ENCODE results near the gene TYMP. TPM values are rescaled to one million over a fixed set of nuclear protein-coding genes. Genes with fewer than 3 reads are reported as not detected.
A peak's percentile ranks its signal among the peaks of the same experiment; 100 is the strongest.

Gene TYMP
- polyA plus RNA-seq, 1 donor (not counting 4 experiments of a cell fraction or from before 2014, with no cell fraction given): 25.5 TPM

- dilution Hi-C loops (cut with MboI; ENCODE audit: extremely low pct_ligation_motif_present, low sequenced_read_pairs): no loop called here
- no peaks in the 10 kb centered on the region for H4K20me1 ChIP-seq (ENCODE audit: control insufficient read depth, extremely low read depth, insufficient read depth, low read length)
- peaks cover 6 to 17% of the 10 kb centered on the region in 2 experiments for H3K36me3 ChIP-seq (ENCODE audit: control insufficient read depth in 2 of 2, extremely low read depth in 1 of 2, insufficient read depth in 2 of 2, low read length in 2 of 2)
- no peaks in the 10 kb centered on the region for H3K9me3 ChIP-seq (ENCODE audit: control insufficient read depth, low read depth, low read length)
- H3K9ac ChIP-seq (ENCODE audit: control insufficient read depth, extremely low read depth, insufficient read depth, low read length): no peak overlapping the region
- TF ChIP-seq CTCF (optimal IDR thresholded peaks at IDR 0.05 in 1 of 3, IDR thresholded peaks at IDR 0.05 in 1 of 3, conservative IDR thresholded peaks at IDR 0.05 in 1 of 3; ENCODE audit: extremely low read depth in 1 of 3, insufficient read depth in 2 of 3, low read length in 3 of 3) (peak in 2 of 3 experiments; percentile 9 to 13), EZH2 (IDR thresholded peaks at IDR 0.05; ENCODE audit: low read length) (no peak)
- no peak overlapping the region for H3K27ac ChIP-seq (ENCODE audit: control insufficient read depth, insufficient read depth, low read length)
- no peaks in the 10 kb centered on the region for H3K9me1 ChIP-seq (ENCODE audit: control insufficient read depth, extremely low read depth, insufficient read depth, low read length)
- no peaks in the 10 kb centered on the region for H3K27me3 ChIP-seq (ENCODE audit: control insufficient read depth, extremely low read depth, insufficient read depth, low read length)
- H3K4me2 ChIP-seq (ENCODE audit: control insufficient read depth, extremely low read depth, insufficient read depth, low read depth, low read length): no peak overlapping the region
- H3K4me3 ChIP-seq (ENCODE audit: control insufficient read depth in 2 of 3, extremely low read depth in 1 of 3, insufficient read depth in 2 of 3, low read depth in 1 of 3, low read length in 3 of 3): no peak overlapping the region
- FAIRE-seq (no peak), DNase-seq (ENCODE audit: low read depth, low spot score) (no peak)
- peaks cover 10% of the 10 kb centered on the region for H3K4me1 ChIP-seq (ENCODE audit: control insufficient read depth, extremely low read depth, insufficient read depth, low read length)
- H2AFZ ChIP-seq (ENCODE audit: control insufficient read depth, low read length): no peak overlapping the region
- peaks cover 15% of the 10 kb centered on the region for H3K79me2 ChIP-seq (ENCODE audit: control insufficient read depth, insufficient read depth, low read length)
Observed at GRCh38 chr22:50503475-50504145, 26.2 kb downstream of the TYMP start.

- no peak overlapping the region for H3K4me3 ChIP-seq (ENCODE audit: control insufficient read depth in 2 of 3, extremely low read depth in 1 of 3, insufficient read depth in 2 of 3, low read depth in 1 of 3, low read length in 3 of 3)
- TF ChIP-seq EZH2 (IDR thresholded peaks at IDR 0.05; ENCODE audit: low read length) (no peak), CTCF (optimal IDR thresholded peaks at IDR 0.05 in 1 of 3, IDR thresholded peaks at IDR 0.05 in 1 of 3, conservative IDR thresholded peaks at IDR 0.05 in 1 of 3; ENCODE audit: extremely low read depth in 1 of 3, insufficient read depth in 2 of 3, low read length in 3 of 3) (no peak)
- no peak for FAIRE-seq
Observed at GRCh38 chr22:50502628-50503474, 27.0 kb downstream of the TYMP start.

More at GRCh38 chr22:50502628-50503474, 27.0 kb downstream of the TYMP start:
- Histone ChIP-seq H3K9me1 (ENCODE audit: control insufficient read depth, extremely low read depth, insufficient read depth, low read length) (no peaks in the 10 kb centered on the region), H3K27me3 (ENCODE audit: control insufficient read depth, extremely low read depth, insufficient read depth, low read length) (no peaks in the 10 kb centered on the region), H3K9me3 (ENCODE audit: control insufficient read depth, low read depth, low read length) (no peaks in the 10 kb centered on the region), H3K4me1 (ENCODE audit: control insufficient read depth, extremely low read depth, insufficient read depth, low read length) (peaks cover 12% of the 10 kb centered on the region), H3K9ac (ENCODE audit: control insufficient read depth, extremely low read depth, insufficient read depth, low read length) (no peak overlapping the region), H4K20me1 (ENCODE audit: control insufficient read depth, extremely low read depth, insufficient read depth, low read length) (no peaks in the 10 kb centered on the region), H3K4me2 (ENCODE audit: control insufficient read depth, extremely low read depth, insufficient read depth, low read depth, low read length) (no peak overlapping the region), H3K79me2 (ENCODE audit: control insufficient read depth, insufficient read depth, low read length) (peaks cover 13% of the 10 kb centered on the region), H2AFZ (ENCODE audit: control insufficient read depth, low read length) (no peak overlapping the region), H3K36me3 (ENCODE audit: control insufficient read depth in 2 of 2, extremely low read depth in 1 of 2, insufficient read depth in 2 of 2, low read length in 2 of 2) (peaks cover 6 to 17% of the 10 kb centered on the region in 2 experiments), H3K27ac (ENCODE audit: control insufficient read depth, insufficient read depth, low read length) (no peak overlapping the region)
- DNase-seq (ENCODE audit: low read depth, low spot score): no peak
- dilution Hi-C loops (cut with MboI; ENCODE audit: extremely low pct_ligation_motif_present, low sequenced_read_pairs): no loop called here

Data from keratinocyte (primary cell).